Measurements from ENCODE around the gene U2AF2. TPM values are rescaled to one million over a fixed set of nuclear protein-coding genes. Genes with fewer than 3 reads are reported as not detected.

Gene U2AF2
- total RNA-seq, 1 experiment from 2014 or later: 309 TPM

- TF ChIP-seq, protein P1, sequence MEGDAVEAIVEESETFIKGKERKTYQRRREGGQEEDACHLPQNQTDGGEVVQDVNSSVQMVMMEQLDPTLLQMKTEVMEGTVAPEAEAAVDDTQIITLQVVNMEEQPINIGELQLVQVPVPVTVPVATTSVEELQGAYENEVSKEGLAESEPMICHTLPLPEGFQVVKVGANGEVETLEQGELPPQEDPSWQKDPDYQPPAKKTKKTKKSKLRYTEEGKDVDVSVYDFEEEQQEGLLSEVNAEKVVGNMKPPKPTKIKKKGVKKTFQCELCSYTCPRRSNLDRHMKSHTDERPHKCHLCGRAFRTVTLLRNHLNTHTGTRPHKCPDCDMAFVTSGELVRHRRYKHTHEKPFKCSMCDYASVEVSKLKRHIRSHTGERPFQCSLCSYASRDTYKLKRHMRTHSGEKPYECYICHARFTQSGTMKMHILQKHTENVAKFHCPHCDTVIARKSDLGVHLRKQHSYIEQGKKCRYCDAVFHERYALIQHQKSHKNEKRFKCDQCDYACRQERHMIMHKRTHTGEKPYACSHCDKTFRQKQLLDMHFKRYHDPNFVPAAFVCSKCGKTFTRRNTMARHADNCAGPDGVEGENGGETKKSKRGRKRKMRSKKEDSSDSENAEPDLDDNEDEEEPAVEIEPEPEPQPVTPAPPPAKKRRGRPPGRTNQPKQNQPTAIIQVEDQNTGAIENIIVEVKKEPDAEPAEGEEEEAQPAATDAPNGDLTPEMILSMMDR (IDR thresholded peaks at IDR 0.05; ENCODE audit: unreplicated experiment): no peak
- intact Hi-C loops (cut with micrococcal nuclease; ENCODE audit: unreplicated experiment): no loop called here
- Mint-ChIP-seq H3K4me3 (ENCODE audit: low read depth, unreplicated experiment) (no peak overlapping the region), H3K4me1 (ENCODE audit: low read depth, unreplicated experiment) (peaks cover 49% of the 10 kb centered on the region), H3K36me3 (ENCODE audit: insufficient read depth, unreplicated experiment) (peaks cover 88% of the 10 kb centered on the region), H3K27ac (ENCODE audit: unreplicated experiment) (peak overlapping the region; percentile 46), H3K27me3 (ENCODE audit: unreplicated experiment) (no peaks in the 10 kb centered on the region), H3K9me3 (ENCODE audit: low read depth, unreplicated experiment) (no peaks in the 10 kb centered on the region)
- no TSS peak for BruUV-seq (replicated peaks)
- no peak for DNase-seq
- CTCF ChIA-PET: interaction anchor here (0.6 kb wide), 1 partner anchor 345 kb away, joined by 7 read pairs; no protein-coding TSS in a partner anchor
These were observed 9.2 kb downstream of the U2AF2 start for GRCh38 chr19:55663846-55664536.

- peaks cover 89% of the 10 kb centered on the region for H3K36me3 Mint-ChIP-seq (ENCODE audit: insufficient read depth, unreplicated experiment)
- TF ChIP-seq, protein P1 (IDR thresholded peaks at IDR 0.05; ENCODE audit: unreplicated experiment): no peak
- H3K9me3 Mint-ChIP-seq (ENCODE audit: low read depth, unreplicated experiment): no peaks in the 10 kb centered on the region
- H3K27me3 Mint-ChIP-seq (ENCODE audit: unreplicated experiment): no peaks in the 10 kb centered on the region
- no peak overlapping the region for H3K27ac Mint-ChIP-seq (ENCODE audit: unreplicated experiment)
- no peak for DNase-seq
- intact Hi-C loops (cut with micrococcal nuclease; ENCODE audit: unreplicated experiment): no loop called here
- peak overlapping the region; percentile 41 for H3K4me3 Mint-ChIP-seq (ENCODE audit: low read depth, unreplicated experiment)
- H3K4me1 Mint-ChIP-seq (ENCODE audit: low read depth, unreplicated experiment): peaks cover 53% of the 10 kb centered on the region
- CTCF ChIA-PET: interaction anchor here (1.3 kb wide), 1 partner anchor 34 kb away, joined by 3 read pairs; no protein-coding TSS in a partner anchor
- no TSS peak for BruUV-seq (replicated peaks)
These were observed 11.6 kb downstream of the U2AF2 start for GRCh38 chr19:55666343-55667005.

DNA sequence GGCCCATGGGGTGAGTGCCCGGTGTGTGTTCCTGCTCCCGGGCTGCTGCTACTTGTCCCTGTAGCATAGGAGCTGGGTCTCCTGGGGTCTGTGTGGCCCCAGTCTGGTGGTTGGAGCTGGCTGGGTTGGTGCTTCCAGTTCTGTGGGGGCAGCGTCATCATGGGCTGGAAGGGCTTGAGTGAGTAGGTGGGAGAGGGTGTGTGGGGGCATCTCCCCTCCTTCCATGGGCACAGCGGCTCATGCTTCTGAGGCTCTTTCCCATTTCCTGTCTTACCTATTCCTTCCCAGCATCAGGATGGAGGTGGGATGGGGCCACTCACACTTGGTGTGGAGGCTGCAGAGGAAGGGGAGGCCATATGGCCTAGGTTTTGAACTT is 12.2 kb downstream of the U2AF2 start:
- CTCF ChIA-PET: interaction anchor here (1.1 to 1.3 kb wide), 3 partner anchors 10 to 34 kb away, joined by 3 to 6 read pairs (median 5); partner anchors contain the start of gene U2AF2
- H3K4me3 Mint-ChIP-seq (ENCODE audit: low read depth, unreplicated experiment): peak overlapping the region; percentile 41
- no peak for DNase-seq
- H3K9me3 Mint-ChIP-seq (ENCODE audit: low read depth, unreplicated experiment): no peaks in the 10 kb centered on the region
- no peaks in the 10 kb centered on the region for H3K27me3 Mint-ChIP-seq (ENCODE audit: unreplicated experiment)
- BruUV-seq (replicated peaks): no TSS peak
- peaks cover 51% of the 10 kb centered on the region for H3K4me1 Mint-ChIP-seq (ENCODE audit: low read depth, unreplicated experiment)
- intact Hi-C loops (cut with micrococcal nuclease; ENCODE audit: unreplicated experiment): no loop called here
- no peak overlapping the region for H3K27ac Mint-ChIP-seq (ENCODE audit: unreplicated experiment)
- H3K36me3 Mint-ChIP-seq (ENCODE audit: insufficient read depth, unreplicated experiment): peaks cover 89% of the 10 kb centered on the region
- TF ChIP-seq, protein P1 (IDR thresholded peaks at IDR 0.05; ENCODE audit: unreplicated experiment): no peak

- Mint-ChIP-seq H3K27ac (ENCODE audit: unreplicated experiment) (peak overlapping the region; percentile 54), H3K36me3 (ENCODE audit: insufficient read depth, unreplicated experiment) (peaks cover 88% of the 10 kb centered on the region)
These were observed 12.7 kb downstream of the U2AF2 start for GRCh38 chr19:55667511-55667910.

More at GRCh38 chr19:55667511-55667910, 12.7 kb downstream of the U2AF2 start:
- no peaks in the 10 kb centered on the region for H3K9me3 Mint-ChIP-seq (ENCODE audit: low read depth, unreplicated experiment)
- H3K4me1 Mint-ChIP-seq (ENCODE audit: low read depth, unreplicated experiment): peaks cover 52% of the 10 kb centered on the region
- no TSS peak for BruUV-seq (replicated peaks)
- DNase-seq: no peak
- intact Hi-C loops (cut with micrococcal nuclease; ENCODE audit: unreplicated experiment): no loop called here
- no peaks in the 10 kb centered on the region for H3K27me3 Mint-ChIP-seq (ENCODE audit: unreplicated experiment)
- peak overlapping the region; percentile 41 for H3K4me3 Mint-ChIP-seq (ENCODE audit: low read depth, unreplicated experiment)
- TF ChIP-seq, protein P1 (IDR thresholded peaks at IDR 0.05; ENCODE audit: unreplicated experiment): no peak
- CTCF ChIA-PET: interaction anchor here (0.6 to 1.3 kb wide), 5 partner anchors 10 to 150 kb away, joined by 3 to 6 read pairs (median 3); partner anchors contain the start of gene U2AF2
